Panc1 (cell line): Measurements from ENCODE around the gene PRKCA. TPM values are rescaled to one million over a fixed set of nuclear protein-coding genes. Genes with fewer than 3 reads are reported as not detected.

Source experiments
- ATAC-seq: fragments of 200-7000 bp; cut with Tn5 transposase; 2 replicates; pipeline ENCODE4 v1.9.1; 2020; ENCODE audit warnings: mild to moderate bottlenecking, moderate library complexity
- BruUV-seq: library from RNA; stranded (reverse); fragments of 400-500 nt; replicated peaks from 2 replicates; lab custom pipeline; 2021; lab: Mats Ljungman, UMichigan
- CTCF ChIA-PET: fragments of 300-600 bp; sonication (Branson Sonifier 250); formaldehyde crosslinking; loops from one replicate; lab custom pipeline; 2022; ENCODE audit warnings: antibody characterized with exemption; lab: Charles Lee
- POLR2A ChIA-PET: fragments of 300-600 bp; sonication (Branson Sonifier 250); formaldehyde crosslinking; loops from one replicate; lab custom pipeline; 2022; ENCODE audit warnings: antibody characterized with exemption; lab: Charles Lee
- DNase-seq: peaks from one replicate; pipeline ENCODE4 v3.0.0-alpha.2; 2010; ENCODE audit warnings: low read depth, low spot score
- H3K27ac ChIP-seq: 2 replicates; pipeline ENCODE4 v1.5.1; 2011; ENCODE audit warnings: mild to moderate bottlenecking, low read length, inconsistent platforms
- H3K27me3 ChIP-seq: fragments of 200-500 bp; sonication (Bioruptor generic); 2 replicates; pipeline ENCODE4 v1.6.0; 2014; ENCODE audit warnings: low read length, inconsistent platforms; ENCODE audit not compliant: control insufficient read depth, insufficient read depth
- H3K36me3 ChIP-seq: fragments of 200-500 bp; sonication (Bioruptor generic); 2 replicates; pipeline ENCODE4 v1.5.1; 2014; ENCODE audit warnings: inconsistent platforms, mild to moderate bottlenecking, low read length, moderate library complexity; ENCODE audit not compliant: control insufficient read depth, insufficient read depth
- H3K4me1 ChIP-seq: 2 replicates; pipeline ENCODE4 v1.5.1; 2011; ENCODE audit warnings: inconsistent platforms, mild to moderate bottlenecking, low read length, moderate library complexity; ENCODE audit not compliant: control insufficient read depth, insufficient read depth
- H3K4me3 ChIP-seq, 2 experiments: 2 replicates each; pipeline ENCODE4 v1.5.1; 2011 to 2012; ENCODE audit warnings: low read depth in 2 of 2, low read length in 2 of 2, mild to moderate bottlenecking in 2 of 2, inconsistent platforms in 1 of 2, moderate library complexity in 1 of 2
- H3K9me3 ChIP-seq: fragments of 200-500 bp; sonication (Bioruptor generic); 2 replicates; pipeline ENCODE4 v1.5.1; 2014; ENCODE audit warnings: low read depth, mild to moderate bottlenecking, inconsistent platforms, low read length, moderate library complexity; ENCODE audit not compliant: control insufficient read depth, insufficient read depth
- CTCF ChIP-seq: fragments of 450-650 bp; IDR thresholded peaks from 2 replicates; pipeline ENCODE4 v1.5.1; 2017; ENCODE audit warnings: mild to moderate bottlenecking
- POLR2AphosphoS5 ChIP-seq: IDR thresholded peaks from 2 replicates; pipeline ENCODE4 v1.6.1; 2012; ENCODE audit warnings: mild to moderate bottlenecking, low read depth, low read length, moderate library complexity
- REST ChIP-seq, 2 experiments: IDR thresholded peaks; 2 replicates each; pipeline ENCODE4 v1.6.1; 2011 to 2012; ENCODE audit warnings: low read depth in 2 of 2, control low read depth in 1 of 2, low read length in 1 of 2, mild to moderate bottlenecking in 1 of 2, moderate library complexity in 1 of 2; ENCODE audit not compliant: insufficient read depth in 1 of 2
- SIN3A ChIP-seq: IDR thresholded peaks from 2 replicates; pipeline ENCODE4 v1.6.1; 2012; ENCODE audit warnings: low read depth, mild to moderate bottlenecking, low read length, moderate library complexity, borderline replicate concordance; ENCODE audit not compliant: insufficient read depth
- TCF7L2 ChIP-seq: IDR thresholded peaks from 2 replicates; pipeline ENCODE4 v1.6.1; 2011; ENCODE audit warnings: mild to moderate bottlenecking, low read depth, low read length, inconsistent platforms
- in situ Hi-C: cut with HindIII; loops from 2 replicates; pipeline ENCODE4 v1.10.0; 2016; ENCODE audit warnings: low sequenced_read_pairs, low pct_unique_long_range_greater_than_20kb
- intact Hi-C: fragments of 100-400 bp; cut with micrococcal nuclease; formaldehyde crosslinking; loops from one replicate; pipeline ENCODE4 v1.10.0; 2022; ENCODE audit not compliant: unreplicated experiment
- total RNA-seq: library from RNA; stranded (reverse); gene quantifications from one replicate; pipeline ENCODE4 v1.2.1, GENCODE V29; 2021; ENCODE audit not compliant: unreplicated experiment

Gene PRKCA
- total RNA-seq, 1 experiment from 2014 or later, result 53.0 TPM

GRCh38 chr17:66397486-66397885 is 95.1 kb downstream of the PRKCA start:
- Histone ChIP-seq H3K9me3 (no peaks in the 10 kb centered on the region), H3K4me3 (no peak overlapping the region), H3K36me3 (no peaks in the 10 kb centered on the region), H3K27ac (no peak overlapping the region), H3K4me1 (no peaks in the 10 kb centered on the region), H3K27me3 (no peaks in the 10 kb centered on the region)
- ATAC-seq, result no peak
- CTCF ChIA-PET, result interaction anchor here (0.5 kb wide), 1 partner anchor 182 kb away, joined by 3 read pairs; no protein-coding TSS in a partner anchor
- TF ChIP-seq SIN3A (no peak), CTCF (no peak), POLR2AphosphoS5 (no peak), REST (IDR thresholded peaks at IDR 0.05; ENCODE audit: insufficient read depth in 1 of 2, low read depth in 2 of 2, low read length in 1 of 2) (no peak), TCF7L2 (no peak)
- intact Hi-C loops (no loop called here), in situ Hi-C loops (no loop called here)
- DNase-seq, result no peak
- POLR2A ChIA-PET, result no interaction called here
- BruUV-seq, result no TSS peak

DNA sequence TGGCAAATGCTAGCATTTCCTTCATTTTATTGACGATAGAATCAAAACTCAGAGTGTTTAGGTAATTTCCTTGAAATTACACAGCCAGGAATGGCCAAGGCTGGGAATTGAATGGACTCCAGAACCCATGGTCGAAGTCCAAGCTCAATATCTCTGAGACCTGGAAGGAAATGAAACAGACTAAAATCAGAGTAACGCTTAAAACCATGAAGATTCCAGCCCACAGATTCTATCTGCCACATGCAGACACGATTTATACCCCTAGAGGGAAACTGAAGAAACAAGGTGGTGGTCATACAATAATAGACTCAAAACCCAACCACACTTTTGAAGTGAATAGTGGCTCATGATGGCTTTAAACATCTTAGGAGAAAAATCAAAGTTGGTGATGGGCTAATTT is 95.6 kb downstream of the PRKCA start:
- no peak for ATAC-seq
- intact Hi-C loops, result no loop called here
- in situ Hi-C loops, result no loop called here
- no peaks in the 10 kb centered on the region for H3K36me3 ChIP-seq
- no peak overlapping the region for H3K27ac ChIP-seq
- ChIA-PET CTCF (interaction anchor here (0.5 kb wide), 1 partner anchor 182 kb away, joined by 3 read pairs; no protein-coding TSS in a partner anchor), POLR2A (no interaction called here)
- peaks cover 2% of the 10 kb centered on the region for H3K4me1 ChIP-seq
- TF ChIP-seq SIN3A (no peak), POLR2AphosphoS5 (no peak), TCF7L2 (no peak), CTCF (no peak), REST (IDR thresholded peaks at IDR 0.05; ENCODE audit: insufficient read depth in 1 of 2, low read depth in 2 of 2, low read length in 1 of 2) (no peak)
- no TSS peak for BruUV-seq
- DNase-seq, result no peak
- no peaks in the 10 kb centered on the region for H3K9me3 ChIP-seq
- no peaks in the 10 kb centered on the region for H3K27me3 ChIP-seq
- H3K4me3 ChIP-seq, result no peak overlapping the region
